Keratinocyte (primary cell): ENCODE data around the gene ATP11B. TPM values are rescaled to one million over a fixed set of nuclear protein-coding genes. Genes with fewer than 3 reads are reported as not detected.
"Not testable (repeated sequence)": the region's sequence is repeated elsewhere in the genome, so short reads cannot be mapped to it uniquely, and the experiment has no call there.

ENCODE experiments used
- DNase-seq: peaks from one replicate; pipeline ENCODE4 v3.0.0-alpha.2; 2011; ENCODE audit warnings: low read depth, missing footprints, low spot score
- FAIRE-seq: peaks from 2 replicates; lab custom pipeline; 2011; peaks lifted over from hg19 to GRCh38; lab: Jason Lieb, UNC
- H2AFZ ChIP-seq: 2 replicates; pipeline ENCODE4 v1.6.0; 2012; ENCODE audit warnings: low read length, control low read depth, inconsistent platforms; ENCODE audit not compliant: control insufficient read depth
- H3K27ac ChIP-seq: 2 replicates; pipeline ENCODE4 v1.5.1; 2011; ENCODE audit warnings: low read length; ENCODE audit not compliant: control insufficient read depth, insufficient read depth
- H3K27me3 ChIP-seq: 3 replicates; pipeline ENCODE4 v1.6.0; 2011; ENCODE audit warnings: low read length; ENCODE audit not compliant: control insufficient read depth, insufficient read depth; ENCODE audit errors: extremely low read depth
- H3K36me3 ChIP-seq, 2 experiments: 2 replicates in 1 of 2; 3 replicates in 1 of 2; pipeline ENCODE4 v1.5.1; 2011; ENCODE audit warnings: low read length in 2 of 2, mild to moderate bottlenecking in 1 of 2; ENCODE audit not compliant: control insufficient read depth in 2 of 2, insufficient read depth in 2 of 2; ENCODE audit errors: extremely low read depth in 1 of 2
- H3K4me1 ChIP-seq: 3 replicates; pipeline ENCODE4 v1.5.1; 2011; ENCODE audit warnings: low read length; ENCODE audit not compliant: control insufficient read depth, insufficient read depth; ENCODE audit errors: extremely low read depth
- H3K4me2 ChIP-seq: 3 replicates; pipeline ENCODE4 v1.6.0; 2011; ENCODE audit warnings: low read depth, low read length; ENCODE audit not compliant: control insufficient read depth, insufficient read depth; ENCODE audit errors: extremely low read depth
- H3K4me3 ChIP-seq, 3 experiments: fragments of 200-600 bp in 1 of 3; sonication (generic) in 1 of 3; 2 replicates in 2 of 3; 3 replicates in 1 of 3; pipeline ENCODE4 v1.5.1; 2011 to 2016; ENCODE audit warnings: low read length in 3 of 3, mild to moderate bottlenecking in 3 of 3, control low read depth in 2 of 3, inconsistent platforms in 1 of 3, low read depth in 1 of 3, mixed read lengths in 1 of 3, mixed run types in 1 of 3, moderate library complexity in 1 of 3; ENCODE audit not compliant: control insufficient read depth in 2 of 3, insufficient read depth in 2 of 3; ENCODE audit errors: extremely low read depth in 1 of 3
- H3K79me2 ChIP-seq: 2 replicates; pipeline ENCODE4 v1.6.0; 2012; ENCODE audit warnings: low read length; ENCODE audit not compliant: control insufficient read depth, insufficient read depth
- H3K9ac ChIP-seq: 3 replicates; pipeline ENCODE4 v1.6.0; 2011; ENCODE audit warnings: low read length; ENCODE audit not compliant: control insufficient read depth, insufficient read depth; ENCODE audit errors: extremely low read depth
- H3K9me1 ChIP-seq: 3 replicates; pipeline ENCODE4 v1.6.0; 2011; ENCODE audit warnings: low read length; ENCODE audit not compliant: control insufficient read depth, insufficient read depth; ENCODE audit errors: extremely low read depth
- H3K9me3 ChIP-seq: 2 replicates; pipeline ENCODE4 v1.5.1; 2012; ENCODE audit warnings: low read depth, low read length; ENCODE audit not compliant: control insufficient read depth
- H4K20me1 ChIP-seq: 3 replicates; pipeline ENCODE4 v1.6.0; 2011; ENCODE audit warnings: low read length; ENCODE audit not compliant: control insufficient read depth, insufficient read depth; ENCODE audit errors: extremely low read depth
- EZH2 ChIP-seq: IDR thresholded peaks from one replicate; pipeline ENCODE4 v1.6.1; 2012; ENCODE audit warnings: inconsistent platforms, mild to moderate bottlenecking, low read length, moderate library complexity
- dilution Hi-C: fragments of 300-500 bp; cut with MboI; formaldehyde crosslinking; loops from one replicate; pipeline ENCODE4 v1.7.0; 2020; ENCODE audit warnings: low sequenced_read_pairs; ENCODE audit not compliant: extremely low pct_ligation_motif_present
- polyA plus RNA-seq, 5 experiments: library from polyadenylated mRNA; depleted of rRNA in 3 of 5; stranded (reverse) in 3 of 5; stranded (forward) in 1 of 5; unstranded in 1 of 5; fragments of >200 nt; gene quantifications; 1 replicate in 1 of 5; 2 replicates in 3 of 5; 3 replicates in 1 of 5; pipeline versions ENCODE4 v1.2.1 to v1.2.3, GENCODE V29; 2011 to 2012; ENCODE audit warnings: missing spikeins in 2 of 5, low read depth in 1 of 5, low replicate concordance in 1 of 5
- TF ChIP-seq, protein P1 (sequence below), 3 experiments: IDR thresholded peaks in 1 of 3; conservative IDR thresholded peaks in 1 of 3; optimal IDR thresholded peaks in 1 of 3; 2 replicates in 2 of 3; 3 replicates in 1 of 3; pipeline versions ENCODE3 to v1.5.1; 2011; ENCODE audit warnings: low read length in 3 of 3, mild to moderate bottlenecking in 3 of 3, moderate library complexity in 2 of 3, control low read depth in 1 of 3, inconsistent platforms in 1 of 3; ENCODE audit not compliant: insufficient read depth in 2 of 3; ENCODE audit errors: extremely low read depth in 1 of 3

ATP11B gene
- polyA plus RNA-seq, 1 donor (not counting 4 experiments of a cell fraction or from before 2014, with no cell fraction given), result 28.9 TPM

DNA sequence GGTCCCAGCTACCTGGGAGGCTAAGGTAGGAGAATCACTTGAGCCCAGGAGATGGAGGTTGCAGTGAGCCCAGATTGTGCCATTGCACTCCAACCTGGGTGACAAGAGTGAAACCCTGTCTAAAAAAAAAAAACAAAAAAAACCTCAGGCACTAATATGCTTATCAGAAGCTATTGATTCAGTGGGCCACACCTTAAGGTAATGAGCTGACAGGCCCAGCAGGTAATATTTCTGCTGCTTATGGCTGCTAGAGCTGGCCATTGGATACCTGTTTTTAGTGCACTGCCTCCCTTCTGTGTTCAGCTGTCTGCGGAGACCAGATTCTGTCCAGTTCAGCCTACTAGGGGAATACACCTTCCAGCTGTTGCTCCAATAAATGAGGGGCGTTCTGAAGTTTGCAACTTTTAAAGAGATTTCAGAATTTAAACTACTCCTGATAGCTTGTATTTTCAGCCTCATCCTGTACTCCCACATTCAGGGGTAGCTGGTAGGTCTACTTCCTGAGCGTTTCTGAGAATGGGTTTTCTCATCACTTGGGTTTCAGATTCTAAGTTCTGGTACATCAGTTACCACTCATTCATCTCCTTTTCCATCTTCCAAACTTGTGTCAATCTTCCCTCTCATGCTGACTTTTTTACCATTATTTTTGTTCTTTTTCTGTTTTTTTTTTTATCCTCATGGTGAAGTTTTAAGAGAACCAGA lies 69.0 kb downstream of the ATP11B start:
- FAIRE-seq, result no peak
- Histone ChIP-seq H4K20me1 (no peaks in the 10 kb centered on the region), H3K4me2 (no peak overlapping the region), H2AFZ (no peak overlapping the region), H3K36me3 (peaks cover 0 to 7% of the 10 kb centered on the region in 2 experiments), H3K4me1 (no peaks in the 10 kb centered on the region), H3K9me3 (no peaks in the 10 kb centered on the region), H3K79me2 (no peaks in the 10 kb centered on the region), H3K27ac (no peak overlapping the region), H3K4me3 (no peak overlapping the region), H3K9me1 (no peaks in the 10 kb centered on the region), H3K9ac (no peak overlapping the region), H3K27me3 (no peaks in the 10 kb centered on the region)
- dilution Hi-C loops, result no loop called here
- no peak for DNase-seq
- no peak for TF ChIP-seq EZH2
- TF ChIP-seq, protein P1, sequence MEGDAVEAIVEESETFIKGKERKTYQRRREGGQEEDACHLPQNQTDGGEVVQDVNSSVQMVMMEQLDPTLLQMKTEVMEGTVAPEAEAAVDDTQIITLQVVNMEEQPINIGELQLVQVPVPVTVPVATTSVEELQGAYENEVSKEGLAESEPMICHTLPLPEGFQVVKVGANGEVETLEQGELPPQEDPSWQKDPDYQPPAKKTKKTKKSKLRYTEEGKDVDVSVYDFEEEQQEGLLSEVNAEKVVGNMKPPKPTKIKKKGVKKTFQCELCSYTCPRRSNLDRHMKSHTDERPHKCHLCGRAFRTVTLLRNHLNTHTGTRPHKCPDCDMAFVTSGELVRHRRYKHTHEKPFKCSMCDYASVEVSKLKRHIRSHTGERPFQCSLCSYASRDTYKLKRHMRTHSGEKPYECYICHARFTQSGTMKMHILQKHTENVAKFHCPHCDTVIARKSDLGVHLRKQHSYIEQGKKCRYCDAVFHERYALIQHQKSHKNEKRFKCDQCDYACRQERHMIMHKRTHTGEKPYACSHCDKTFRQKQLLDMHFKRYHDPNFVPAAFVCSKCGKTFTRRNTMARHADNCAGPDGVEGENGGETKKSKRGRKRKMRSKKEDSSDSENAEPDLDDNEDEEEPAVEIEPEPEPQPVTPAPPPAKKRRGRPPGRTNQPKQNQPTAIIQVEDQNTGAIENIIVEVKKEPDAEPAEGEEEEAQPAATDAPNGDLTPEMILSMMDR (optimal IDR thresholded peaks at IDR 0.05 in 1 of 3, IDR thresholded peaks at IDR 0.05 in 1 of 3, conservative IDR thresholded peaks at IDR 0.05 in 1 of 3; ENCODE audit: extremely low read depth in 1 of 3, insufficient read depth in 2 of 3, low read length in 3 of 3), result no peak

- Histone ChIP-seq H3K27me3 (no peaks in the 10 kb centered on the region), H3K4me2 (no peak overlapping the region), H3K9me1 (no peaks in the 10 kb centered on the region), H3K9me3 (no peaks in the 10 kb centered on the region), H4K20me1 (no peaks in the 10 kb centered on the region), H3K79me2 (no peaks in the 10 kb centered on the region), H3K4me1 (no peaks in the 10 kb centered on the region), H3K27ac (no peak overlapping the region), H3K4me3 (no peak overlapping the region), H3K36me3 (peaks cover 5 to 14% of the 10 kb centered on the region in 2 experiments), H3K9ac (no peak overlapping the region), H2AFZ (no peak overlapping the region)
- dilution Hi-C loops, result no loop called here
- no peak for DNase-seq
- FAIRE-seq, result no peak
- TF ChIP-seq, protein P1 (optimal IDR thresholded peaks at IDR 0.05 in 1 of 3, IDR thresholded peaks at IDR 0.05 in 1 of 3, conservative IDR thresholded peaks at IDR 0.05 in 1 of 3; ENCODE audit: extremely low read depth in 1 of 3, insufficient read depth in 2 of 3, low read length in 3 of 3), result no peak
- no peak for TF ChIP-seq EZH2
These were observed 75.8 kb downstream of the ATP11B start for GRCh38 chr3:182869059-182869458.

DNA sequence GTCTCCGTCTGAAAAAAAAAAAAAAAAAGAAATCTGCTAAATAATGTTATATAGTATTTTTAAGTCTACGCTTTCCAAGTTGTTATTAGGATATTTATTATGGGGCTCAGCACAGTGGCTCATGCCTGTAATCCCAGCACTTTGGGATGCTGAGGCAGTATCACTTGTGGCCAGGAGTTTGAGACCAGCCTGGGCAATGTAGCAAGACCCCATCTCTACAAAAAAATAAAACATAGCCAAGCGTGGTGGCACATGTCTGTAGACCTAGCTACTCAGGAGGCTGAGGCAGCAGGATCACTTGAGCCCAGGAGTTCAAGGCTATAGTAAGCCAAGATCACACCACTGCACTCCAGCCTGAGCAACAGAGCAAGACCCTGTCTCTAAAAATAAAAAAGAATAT lies 77.6 kb downstream of the ATP11B start:
- DNase-seq, H3K79me2 ChIP-seq, H3K27ac ChIP-seq, H3K9me3 ChIP-seq, dilution Hi-C loops, H3K9me1 ChIP-seq, H3K27me3 ChIP-seq, H3K4me1 ChIP-seq, H3K4me3 ChIP-seq, FAIRE-seq, H2AFZ ChIP-seq, H3K4me2 ChIP-seq, H4K20me1 ChIP-seq, H3K9ac ChIP-seq: not testable (repeated sequence)
- H3K36me3 ChIP-seq, result peaks cover 5 to 13% of the 10 kb centered on the region in 2 experiments
